Suprapubic skin (tissue), 3 donors: ENCODE data around the gene DBN1.

ENCODE experiments used
- POLR2AphosphoS5 ChIP-seq, 3 donors: sonication (generic); formaldehyde crosslinking; IDR thresholded peaks; one replicate each; pipeline ENCODE4 v1.6.1; 2017; ENCODE audit warnings: antibody characterized with exemption in 3 of 3
- TF ChIP-seq, protein P1 (sequence below), 2 donors: fragments of 200-600 bp in 1 of 2; fragments of 450-650 bp in 1 of 2; sonication (generic) in 1 of 2; IDR thresholded peaks; one replicate each; pipeline ENCODE4 v1.5.1; 2016 to 2019; ENCODE audit warnings: antibody characterized with exemption in 2 of 2, mild to moderate bottlenecking in 1 of 2, moderate library complexity in 1 of 2

DNA sequence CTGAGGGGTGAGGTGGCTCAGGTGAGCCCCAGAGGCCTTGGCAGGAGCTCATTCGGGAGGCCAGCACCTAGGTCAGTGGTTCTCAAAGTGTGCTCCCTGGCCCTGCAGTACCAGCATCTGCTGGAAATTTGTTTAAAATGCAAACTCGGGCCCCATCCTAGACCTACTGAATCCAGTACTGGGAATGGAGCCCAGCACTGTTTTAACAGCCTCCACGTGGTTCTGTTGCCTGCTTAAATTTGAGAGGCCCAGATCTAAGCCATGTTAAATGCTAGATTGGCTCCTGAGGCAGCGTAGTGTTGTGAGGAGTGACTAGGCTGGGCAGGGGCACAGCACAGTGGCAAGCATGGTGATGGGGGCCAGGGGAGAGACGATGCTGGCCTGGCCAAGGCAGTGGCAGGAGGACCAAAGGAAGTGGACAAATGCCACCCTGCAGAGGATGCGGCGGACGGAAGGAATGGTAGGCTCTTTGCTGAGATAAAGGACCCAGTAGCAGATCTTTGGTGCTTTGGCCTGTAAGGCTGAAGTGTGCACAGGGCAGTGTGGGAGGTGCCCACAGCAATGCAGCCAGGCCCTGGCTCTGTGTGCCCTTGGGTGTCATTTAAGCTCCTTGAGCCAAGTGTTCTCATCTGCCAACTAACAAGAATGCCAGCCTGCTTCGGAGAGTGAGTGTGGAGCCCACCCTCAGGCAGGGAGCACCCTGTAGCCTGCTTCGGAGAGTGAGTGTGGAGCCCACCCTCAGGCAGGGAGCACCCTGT, 22.6 kb downstream of the DBN1 start:
- TF ChIP-seq POLR2AphosphoS5 (IDR thresholded peaks at IDR 0.05), result no peak
- TF ChIP-seq, protein P1, sequence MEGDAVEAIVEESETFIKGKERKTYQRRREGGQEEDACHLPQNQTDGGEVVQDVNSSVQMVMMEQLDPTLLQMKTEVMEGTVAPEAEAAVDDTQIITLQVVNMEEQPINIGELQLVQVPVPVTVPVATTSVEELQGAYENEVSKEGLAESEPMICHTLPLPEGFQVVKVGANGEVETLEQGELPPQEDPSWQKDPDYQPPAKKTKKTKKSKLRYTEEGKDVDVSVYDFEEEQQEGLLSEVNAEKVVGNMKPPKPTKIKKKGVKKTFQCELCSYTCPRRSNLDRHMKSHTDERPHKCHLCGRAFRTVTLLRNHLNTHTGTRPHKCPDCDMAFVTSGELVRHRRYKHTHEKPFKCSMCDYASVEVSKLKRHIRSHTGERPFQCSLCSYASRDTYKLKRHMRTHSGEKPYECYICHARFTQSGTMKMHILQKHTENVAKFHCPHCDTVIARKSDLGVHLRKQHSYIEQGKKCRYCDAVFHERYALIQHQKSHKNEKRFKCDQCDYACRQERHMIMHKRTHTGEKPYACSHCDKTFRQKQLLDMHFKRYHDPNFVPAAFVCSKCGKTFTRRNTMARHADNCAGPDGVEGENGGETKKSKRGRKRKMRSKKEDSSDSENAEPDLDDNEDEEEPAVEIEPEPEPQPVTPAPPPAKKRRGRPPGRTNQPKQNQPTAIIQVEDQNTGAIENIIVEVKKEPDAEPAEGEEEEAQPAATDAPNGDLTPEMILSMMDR (IDR thresholded peaks at IDR 0.05), result no peak
